GM21423 (cell line): ENCODE data around the gene SLC35A2.

Source experiments
- ATAC-seq: cut with Tn5 transposase; IDR thresholded peaks from one replicate; pipeline ENCODE4 v1.9.1; 2021; ENCODE audit warnings: mild to moderate bottlenecking, moderate library complexity; ENCODE audit not compliant: unreplicated experiment

Gene SLC35A2

DNA sequence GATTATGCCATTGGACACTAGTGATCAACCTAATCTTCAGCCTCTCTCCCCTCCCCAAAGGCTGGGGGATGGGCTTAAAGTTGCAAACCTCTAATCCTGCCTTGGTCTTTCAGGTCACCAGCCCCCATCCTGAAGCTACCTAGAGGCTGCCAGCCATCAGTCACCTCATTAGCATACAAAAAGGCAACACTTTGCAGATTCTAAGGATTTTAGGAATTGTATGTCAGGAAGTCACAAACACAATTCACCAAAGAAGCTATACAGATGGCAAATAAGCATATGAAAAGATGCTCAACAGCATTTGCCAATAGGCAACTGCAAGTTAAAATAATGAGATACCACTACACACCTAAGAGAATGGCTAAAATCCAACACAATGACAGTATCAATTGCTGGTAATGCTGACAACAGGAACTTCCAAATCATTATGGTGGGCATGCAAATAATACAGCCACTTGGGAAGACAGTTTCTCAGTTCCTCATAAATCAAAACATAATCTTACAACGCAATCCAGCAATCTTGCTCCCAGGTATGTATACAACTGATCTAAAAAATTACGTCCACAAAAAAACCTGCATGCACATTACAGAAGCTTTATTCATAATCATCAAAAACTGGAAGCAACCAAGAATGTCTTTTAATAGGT, 16.4 kb upstream of the SLC35A2 start:
- no peak for ATAC-seq

DNA sequence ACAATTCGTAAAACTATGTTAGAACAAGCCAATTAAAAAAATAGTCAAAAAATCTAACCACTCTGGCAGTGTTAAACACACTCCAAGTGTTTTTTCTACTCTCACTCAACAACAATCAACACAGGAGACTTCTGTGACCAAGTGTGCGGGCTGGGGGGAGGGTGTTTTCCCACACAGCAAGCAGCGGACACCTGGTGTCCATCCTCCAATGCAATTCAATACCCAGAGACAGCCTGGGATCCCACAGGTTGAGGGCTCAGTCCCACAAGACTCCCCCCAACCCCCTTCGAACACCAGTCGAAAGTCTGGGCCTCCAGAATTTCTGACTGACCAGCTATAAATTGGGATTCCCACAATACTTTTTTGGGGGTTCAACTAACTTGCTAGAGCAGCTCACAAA, 15.7 kb upstream of the SLC35A2 start:
- no peak for ATAC-seq

DNA sequence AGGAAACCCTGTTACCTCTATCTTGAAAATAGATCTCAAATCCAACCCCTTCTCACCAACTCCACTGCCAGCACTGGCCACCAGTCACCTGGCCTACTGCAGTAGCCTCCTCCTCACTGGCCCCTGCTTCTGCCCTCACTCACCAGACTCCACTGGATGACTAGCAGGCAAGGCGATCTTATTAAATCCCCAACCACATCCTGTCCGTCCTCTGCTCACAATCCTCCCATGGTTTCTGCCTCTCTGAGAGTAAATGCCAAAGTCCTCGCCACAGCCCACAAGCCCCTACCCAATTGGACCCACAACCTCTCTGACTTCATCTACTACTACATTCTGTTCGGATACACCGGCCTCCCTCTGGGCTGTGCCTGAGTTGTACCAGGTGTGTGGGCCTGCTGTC, 12.8 kb upstream of the SLC35A2 start:
- ATAC-seq: no peak

DNA sequence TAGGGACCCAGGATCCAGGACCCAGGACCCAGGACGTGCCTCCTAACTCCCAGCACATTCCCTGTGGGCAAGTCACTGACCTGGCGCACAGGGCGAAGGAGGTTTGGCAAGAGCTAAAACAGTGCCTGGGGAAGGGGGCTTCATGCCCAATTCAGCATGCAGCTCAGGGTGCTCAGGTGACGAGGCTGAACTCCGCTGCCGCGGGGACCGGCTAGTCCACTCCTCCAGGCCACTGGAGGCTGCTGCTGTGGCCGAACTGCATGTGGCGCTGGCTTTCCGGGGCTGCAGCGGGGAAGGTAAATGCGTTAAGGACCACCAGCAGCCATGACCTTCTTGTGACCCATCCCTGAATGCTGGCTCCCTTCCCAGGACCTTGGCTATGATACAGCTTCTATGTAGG, 12.3 kb upstream of the SLC35A2 start:
- ATAC-seq: no peak

DNA sequence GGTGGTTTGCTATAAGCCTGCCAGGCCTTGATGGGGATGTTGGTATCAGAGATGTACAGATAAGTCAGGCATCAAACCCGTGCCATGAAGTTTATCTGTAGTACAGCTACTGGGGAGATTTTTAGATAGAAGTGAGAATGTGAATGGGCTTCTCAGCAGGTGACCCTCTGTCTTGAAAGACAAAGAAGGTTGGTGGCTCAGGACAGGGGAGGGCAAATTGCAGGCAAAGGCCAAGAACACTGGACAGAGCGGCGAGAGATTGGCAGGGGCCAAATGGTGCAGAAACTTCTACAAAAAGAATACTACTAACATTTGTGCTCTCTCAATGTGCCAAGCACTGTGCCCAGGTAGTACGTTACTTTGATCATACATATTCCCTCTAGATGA, 9.3 kb upstream of the SLC35A2 start:
- no peak for ATAC-seq

DNA sequence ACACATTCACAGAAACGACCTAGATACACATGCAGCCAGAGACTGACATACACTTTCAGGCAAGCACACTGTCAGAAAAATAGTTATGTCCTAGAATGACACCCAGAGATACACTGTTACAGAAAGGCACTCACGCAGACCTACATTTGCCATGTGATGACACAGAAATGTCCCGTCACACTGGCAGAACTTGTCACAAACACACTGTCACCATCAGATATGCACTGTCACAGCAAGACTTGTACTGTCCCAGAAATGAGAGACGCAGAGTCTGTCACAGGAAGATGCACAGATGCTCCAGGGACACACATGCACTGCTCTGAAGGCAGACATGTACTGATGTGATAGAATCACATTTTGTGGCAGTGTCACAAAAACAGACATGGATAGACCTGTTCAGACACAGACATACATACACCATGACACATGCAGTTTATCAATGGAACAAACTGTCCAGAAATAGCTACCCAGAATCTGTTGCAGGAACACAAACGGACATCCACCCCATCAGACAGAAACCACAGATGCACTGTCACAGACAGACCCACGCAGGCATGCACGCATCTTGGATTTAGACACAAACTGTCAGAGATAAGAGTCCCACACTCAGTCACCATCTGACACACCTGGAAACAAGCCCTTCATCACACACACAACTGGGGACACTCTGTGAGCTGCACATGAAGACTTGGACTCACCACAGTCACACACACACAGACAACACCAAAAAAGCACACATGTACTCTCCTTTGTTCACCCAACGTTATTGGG, 8.7 kb upstream of the SLC35A2 start:
- ATAC-seq: no peak

DNA sequence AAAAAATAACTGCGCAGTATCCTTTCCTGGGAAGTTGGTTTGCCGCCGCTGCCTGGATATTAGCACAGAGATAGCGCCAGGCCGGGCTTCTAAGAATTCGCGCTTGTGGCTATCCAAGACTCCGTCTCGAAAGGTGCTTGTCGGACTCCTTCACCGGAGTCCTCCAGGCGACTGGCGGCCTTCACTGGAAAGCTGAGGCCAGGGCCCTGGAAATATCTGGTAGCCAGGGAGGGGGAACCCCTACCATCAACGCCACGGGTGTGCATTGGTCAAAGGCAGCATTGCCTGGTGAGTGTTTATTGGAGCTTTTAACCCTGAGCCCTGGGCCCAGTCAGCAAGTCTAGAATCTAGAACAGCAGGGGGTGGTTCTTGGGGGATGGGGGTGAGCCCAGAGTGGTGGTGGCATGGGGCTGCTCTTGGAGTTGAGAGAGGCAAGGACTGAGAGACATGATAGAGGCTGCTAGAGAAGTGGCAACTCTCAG, 8.0 kb upstream of the SLC35A2 start:
- no peak for ATAC-seq

DNA sequence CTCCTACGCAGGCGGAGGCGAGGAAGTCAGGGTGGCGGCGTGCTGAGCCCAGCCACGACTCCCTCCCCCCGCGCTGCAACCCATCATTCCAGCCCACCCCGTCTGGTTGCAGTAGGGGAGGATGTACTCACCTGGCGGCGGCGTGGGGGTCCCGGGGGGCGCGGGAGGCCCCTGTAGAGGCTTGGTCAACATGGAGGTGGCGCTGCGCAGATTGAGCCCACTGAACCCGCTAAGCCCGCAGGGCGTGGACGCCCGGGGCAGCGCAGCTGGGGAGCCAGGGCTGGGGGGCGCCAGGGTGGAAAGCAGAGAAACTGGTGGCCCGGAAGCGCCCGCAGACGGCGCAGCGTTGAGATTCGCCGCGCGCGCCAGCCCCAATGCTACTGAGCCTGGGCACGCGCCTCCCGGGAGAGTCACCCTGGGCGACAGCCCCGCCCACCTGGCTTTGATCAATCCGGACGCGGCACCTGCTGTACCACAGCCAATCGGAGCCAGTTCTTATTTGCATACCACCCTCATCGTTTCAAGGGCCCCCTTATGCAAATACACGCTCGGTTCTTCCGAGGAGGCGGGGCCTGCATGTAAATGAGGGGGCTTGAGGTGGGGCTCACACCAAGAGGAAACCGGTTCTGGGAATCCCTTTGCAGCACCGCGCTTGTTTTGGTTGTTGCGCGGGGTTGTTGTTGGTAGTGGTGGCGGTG, 7.3 kb upstream of the SLC35A2 start, which contains the start of gene PIM2:
Gene PIM2, minus strand, starts transcription at position 382 of the 698 bp plus-strand sequence. Its CDS starts 190 bp downstream, at position 192.
- peak; percentile 76 for ATAC-seq

DNA sequence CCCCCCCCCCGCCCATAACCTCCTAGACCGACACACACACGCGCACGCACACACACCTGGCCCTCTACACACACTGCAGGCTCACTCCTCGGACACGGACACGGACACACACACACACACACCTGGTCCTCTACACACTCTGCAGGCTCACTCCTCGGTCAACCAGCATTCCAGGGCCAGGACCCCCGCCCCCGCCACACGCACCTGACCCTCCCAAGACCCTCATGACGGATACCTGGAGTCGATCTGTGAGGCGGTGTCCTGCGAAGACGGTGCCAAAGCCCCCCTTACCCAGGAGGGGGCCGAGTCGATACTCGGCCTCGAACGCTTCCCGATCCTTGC, 6.8 kb upstream of the SLC35A2 start:
- no peak for ATAC-seq

DNA sequence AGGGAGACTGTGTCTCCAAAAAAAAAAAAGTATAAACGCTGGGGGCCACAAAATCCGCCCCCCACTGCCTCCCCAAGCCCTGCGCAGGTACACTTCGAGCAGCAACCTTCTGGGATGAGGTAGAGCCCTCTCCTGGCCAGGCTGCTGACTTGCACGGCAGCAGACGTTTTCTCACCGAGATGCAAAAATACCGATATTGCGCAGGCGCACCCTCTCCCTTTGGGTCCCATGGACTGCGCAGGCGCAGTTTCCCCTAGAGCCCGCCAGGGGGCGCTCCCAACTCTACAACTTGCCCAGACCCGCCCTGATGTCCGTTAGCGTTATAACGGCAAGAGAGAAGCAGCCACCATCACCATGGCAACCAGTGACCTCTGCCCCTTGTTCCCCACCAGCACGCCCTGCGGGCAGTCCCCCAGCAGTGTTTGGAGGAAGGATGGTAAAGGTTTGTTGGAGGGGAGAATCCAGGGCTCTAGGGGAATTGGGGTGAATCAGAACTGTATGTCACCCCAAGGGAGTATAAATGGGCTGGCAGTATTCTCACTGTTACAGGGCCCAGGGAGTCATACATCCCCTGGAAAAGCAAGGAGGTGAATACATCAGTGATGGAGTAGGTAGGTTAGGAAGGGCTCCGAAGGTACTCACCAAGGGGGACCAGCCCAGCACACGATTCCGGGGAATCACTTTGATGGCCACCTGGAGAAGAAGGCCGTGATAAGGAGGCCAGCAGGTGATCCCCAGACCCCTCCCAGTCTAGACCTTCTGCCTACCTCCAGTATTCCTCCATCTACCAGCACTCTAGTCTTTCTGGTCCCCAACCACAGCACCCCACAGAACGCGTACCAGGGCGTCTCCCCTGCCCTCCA, 5.9 kb upstream of the SLC35A2 start:
- no peak for ATAC-seq

DNA sequence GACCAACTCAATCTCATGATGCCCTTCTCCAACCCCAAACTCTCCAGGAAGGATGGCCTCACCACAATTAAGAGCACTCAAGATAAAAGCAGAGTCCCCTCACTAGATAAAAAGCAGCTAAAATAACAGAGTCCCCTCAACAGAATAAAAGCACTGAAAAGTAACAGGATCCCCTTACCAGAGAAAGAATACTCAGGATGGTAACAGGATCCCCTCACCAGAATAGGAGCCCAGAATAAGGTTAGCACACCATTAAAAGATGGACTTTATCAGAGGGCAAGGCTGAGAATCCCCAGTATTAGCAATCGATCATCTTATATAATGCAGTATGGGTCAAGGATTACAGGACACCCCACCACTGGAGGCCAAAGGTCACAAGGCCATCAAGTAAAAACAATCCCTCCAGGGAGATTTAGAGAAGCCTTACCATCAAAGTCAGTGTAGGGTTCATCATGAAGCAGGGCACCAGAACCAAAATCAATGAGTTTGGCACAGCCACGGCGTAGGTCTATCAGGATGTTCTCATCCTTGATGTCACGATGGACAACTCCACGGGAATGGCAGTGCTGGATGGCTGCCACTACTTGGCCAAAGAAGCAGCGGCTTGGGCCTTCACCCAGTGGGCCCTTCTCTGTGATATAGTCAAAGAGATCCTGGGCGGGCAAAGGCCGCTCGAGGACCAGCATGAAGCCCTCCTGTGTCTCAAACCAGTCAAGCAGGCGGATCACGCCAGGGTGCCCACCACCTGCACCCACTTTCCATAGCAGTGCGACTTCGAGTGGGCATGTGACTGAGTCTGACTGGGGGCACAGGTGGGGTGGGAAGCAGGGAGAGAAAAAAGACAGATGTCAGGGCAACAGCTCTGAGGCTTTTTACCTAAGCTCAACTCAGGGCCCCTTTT, 3.4 kb upstream of the SLC35A2 start:
- ATAC-seq: no peak

DNA sequence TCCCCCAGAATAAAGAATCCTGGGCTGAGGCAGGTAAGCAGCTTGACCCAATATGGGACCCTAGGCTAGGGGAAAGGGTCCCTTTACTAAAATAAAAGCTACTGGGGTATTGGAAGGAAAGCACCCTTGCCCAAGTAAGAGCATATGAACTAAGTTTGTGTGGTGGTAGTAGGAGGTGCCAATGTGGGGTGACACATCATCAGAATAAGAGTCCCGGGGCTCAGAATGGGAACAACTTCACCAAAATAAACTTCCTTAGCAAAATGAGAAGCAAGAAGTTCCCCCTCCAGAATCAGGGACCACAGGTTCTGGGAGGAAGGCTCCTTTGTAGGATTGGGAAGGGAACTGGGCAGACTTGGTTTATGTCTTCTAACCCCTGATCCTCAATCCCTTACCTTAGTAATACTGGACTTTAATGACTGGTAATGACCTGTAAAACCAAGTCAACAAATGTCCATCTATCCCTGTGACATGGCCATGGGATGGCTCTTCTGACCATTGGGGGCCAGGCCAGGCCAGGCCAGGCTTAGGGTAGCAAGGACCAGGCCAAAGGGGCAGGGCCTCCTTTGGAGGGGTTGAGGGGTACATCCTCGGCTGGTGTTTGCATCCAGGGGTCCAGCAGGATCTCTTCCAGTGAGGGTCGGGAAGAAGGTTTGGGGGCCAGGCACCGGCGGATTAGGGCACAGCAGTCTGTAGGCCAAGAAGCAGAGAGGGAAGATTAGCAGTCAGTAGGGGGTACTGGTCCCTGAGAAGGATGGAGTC, 2.3 kb upstream of the SLC35A2 start:
- no peak for ATAC-seq

DNA sequence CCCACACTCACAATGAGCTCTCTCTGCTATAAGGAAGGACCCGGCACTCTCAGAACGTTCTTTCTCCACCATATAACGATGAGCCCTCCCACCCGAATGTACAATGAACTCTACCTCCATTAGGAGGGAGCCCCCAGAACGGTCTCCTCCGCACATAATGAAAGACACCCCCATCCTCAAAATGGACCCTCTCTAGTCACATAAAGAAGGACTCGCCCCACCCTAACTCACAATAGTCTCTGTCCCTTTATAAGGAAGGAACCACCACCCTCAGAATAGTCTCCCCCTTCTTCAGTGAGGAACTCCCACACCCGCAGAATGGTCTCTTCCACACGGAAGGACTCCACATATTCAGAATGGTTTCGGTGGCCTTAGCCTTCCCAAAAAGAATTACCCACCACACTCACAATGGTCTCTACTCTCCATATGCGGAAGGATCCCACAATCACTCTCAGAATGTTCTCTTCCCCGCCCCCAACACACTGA, 477 bp downstream of the SLC35A2 start:
- ATAC-seq: no peak

DNA sequence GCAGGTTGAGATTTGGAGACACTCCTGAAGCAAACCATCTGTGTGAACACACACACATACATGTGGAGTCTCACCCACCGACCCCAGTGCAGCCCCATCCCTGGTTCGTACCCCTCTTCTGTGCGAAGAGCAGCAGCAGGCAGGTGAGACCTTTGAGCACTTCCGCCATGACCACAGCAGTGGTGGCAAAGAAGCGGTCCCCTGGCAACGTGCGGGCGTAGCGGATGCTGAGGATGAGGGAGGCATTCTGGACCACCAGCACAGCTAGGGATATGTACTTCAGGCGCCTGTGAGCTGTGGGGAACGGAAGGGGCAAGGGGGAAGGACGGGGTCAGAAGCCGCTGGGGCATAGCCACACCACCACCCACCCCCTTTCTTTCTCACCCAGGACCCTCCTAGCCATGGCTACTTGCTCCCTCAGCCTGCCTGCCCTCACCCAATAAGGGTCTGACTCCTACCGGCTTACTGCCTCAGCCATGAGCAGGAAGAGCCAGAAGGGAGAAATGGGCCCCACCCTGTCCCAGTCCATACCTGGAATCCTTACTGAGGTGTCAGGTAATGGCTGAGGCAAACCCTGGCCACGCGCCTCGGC, 1.6 kb downstream of the SLC35A2 start:
- ATAC-seq: no peak

DNA sequence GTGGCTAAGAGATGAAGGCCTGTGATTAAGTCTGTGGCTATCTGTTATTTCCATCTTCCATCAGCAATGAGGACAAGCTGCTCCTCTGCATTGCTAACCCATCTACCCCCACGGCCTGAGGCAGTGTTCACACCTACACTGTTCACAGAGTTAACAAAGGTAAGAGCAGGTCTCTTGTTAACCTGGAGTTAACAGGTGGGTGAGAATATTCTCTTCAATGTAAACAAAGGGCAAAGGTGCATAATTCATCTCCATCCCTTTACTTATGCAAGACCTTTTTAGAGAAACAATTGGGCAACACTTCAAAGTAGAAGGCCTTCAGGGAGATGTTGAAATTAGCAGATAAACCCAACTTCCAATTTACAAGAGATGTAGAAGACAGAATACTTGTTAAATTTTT, 2.8 kb downstream of the SLC35A2 start:
- no peak for ATAC-seq

DNA sequence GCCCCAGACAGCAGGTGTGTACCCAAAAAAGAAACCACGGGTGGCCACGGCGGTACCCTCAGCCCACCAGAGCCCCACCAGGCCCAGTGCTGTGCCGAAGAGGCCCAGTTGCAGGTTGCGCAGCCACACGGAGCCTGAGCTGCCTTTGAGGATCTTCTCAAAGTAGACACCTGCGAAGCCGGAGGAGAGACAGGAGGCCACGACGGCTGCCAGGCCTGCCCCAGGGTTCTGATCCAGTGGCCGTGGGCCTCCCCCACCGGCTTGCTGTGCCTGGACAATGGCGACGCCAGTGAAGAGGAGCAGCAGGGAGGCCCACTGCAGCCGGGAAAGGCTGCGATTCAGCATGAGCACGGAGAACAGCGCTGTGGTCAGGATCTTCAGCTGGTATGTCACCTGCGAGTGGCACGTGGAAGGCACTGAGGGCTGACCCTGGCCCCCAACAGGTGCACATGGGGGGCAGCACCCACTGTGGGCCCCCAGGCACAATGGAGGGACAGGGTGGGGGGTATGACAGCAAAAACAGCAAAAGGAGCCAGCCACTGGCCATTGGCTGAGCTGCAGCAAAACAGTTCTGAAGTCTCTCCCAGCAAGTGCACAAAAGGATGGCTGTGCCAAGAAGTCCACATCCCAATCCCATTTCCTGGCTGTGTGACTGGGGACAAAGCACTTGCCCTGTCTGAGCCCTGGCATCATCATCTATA, 6.2 kb downstream of the SLC35A2 start:
- ATAC-seq: no peak

DNA sequence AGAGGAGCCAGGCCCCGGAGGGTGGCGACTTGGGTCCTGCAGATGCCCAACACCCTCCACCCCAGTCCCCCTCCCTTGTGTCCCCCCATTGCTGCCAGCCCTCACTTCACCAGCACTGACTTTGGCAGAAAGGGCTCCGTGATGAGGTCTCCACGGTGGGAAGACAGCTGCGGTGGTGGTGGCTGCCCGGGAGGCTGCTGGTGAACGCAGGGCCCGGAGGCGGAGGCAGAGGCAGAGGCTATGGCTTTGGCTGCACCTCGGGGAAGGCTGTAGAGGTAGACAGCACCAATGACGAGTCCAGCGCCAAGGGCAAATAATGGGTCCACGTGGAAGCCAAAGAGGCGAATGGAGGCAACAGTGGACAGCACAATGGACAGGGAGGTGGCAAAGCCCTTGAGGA, 6.8 kb downstream of the SLC35A2 start:
- ATAC-seq: no peak

DNA sequence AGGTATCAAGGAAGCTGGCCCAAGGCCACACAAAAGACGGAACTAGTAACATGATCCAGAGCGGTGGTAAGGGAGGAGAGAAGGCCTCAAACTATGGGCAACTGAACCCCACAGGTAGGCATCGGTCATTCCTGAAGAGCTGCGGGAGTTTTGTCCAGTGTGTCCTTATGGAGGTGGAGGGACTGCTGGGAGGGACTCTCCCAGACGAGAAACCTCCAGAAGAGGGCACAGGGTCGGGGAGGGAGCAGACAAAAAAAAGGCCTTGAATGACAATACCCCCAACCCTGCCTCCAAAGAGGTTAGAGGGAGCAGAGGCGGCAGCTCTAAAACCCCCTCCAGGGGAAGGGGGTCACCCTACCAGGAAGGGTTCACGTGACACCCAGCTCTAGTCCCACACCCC, 7.3 kb downstream of the SLC35A2 start:
- ATAC-seq: no peak
